HEK293T (cell line): ENCODE results near the gene ORC3.

ENCODE experiments used
- CTCF ChIA-PET: fragments of 350-600 bp; formaldehyde crosslinking; extraction: SDS; loops from one replicate; lab custom pipeline; 2021; ENCODE audit warnings: antibody characterized with exemption, inconsistent platforms; lab: Yijun Ruan, JAX
- POLR2A ChIA-PET: fragments of 350-600 bp; formaldehyde crosslinking; extraction: SDS; loops from one replicate; lab custom pipeline; 2020; ENCODE audit warnings: antibody characterized with exemption, inconsistent platforms; lab: Yijun Ruan, JAX
- DNase-seq: peaks from one replicate; pipeline ENCODE4 v3.0.0; 2012; ENCODE audit warnings: mixed read lengths; ENCODE audit errors: extremely low spot score
- ARNT ChIP-seq: fragments of 450-650 bp; IDR thresholded peaks from 2 replicates; pipeline ENCODE4 v1.6.1; 2017; ENCODE audit warnings: mild to moderate bottlenecking
- BHLHE40 ChIP-seq: fragments of 450-650 bp; IDR thresholded peaks from 2 replicates; pipeline ENCODE4 v1.6.1; 2016; ENCODE audit warnings: mild to moderate bottlenecking, moderate library complexity, borderline replicate concordance
- CTBP1 ChIP-seq: fragments of 450-650 bp; IDR thresholded peaks from 2 replicates; pipeline ENCODE4 v1.6.1; 2016; ENCODE audit warnings: borderline replicate concordance
- ELF4 ChIP-seq: fragments of 450-650 bp; IDR thresholded peaks from 2 replicates; pipeline ENCODE4 v1.6.1; 2017; ENCODE audit warnings: antibody characterized with exemption
- FOXA1 ChIP-seq: fragments of 450-650 bp; IDR thresholded peaks from 2 replicates; pipeline ENCODE4 v1.6.1; 2016; ENCODE audit warnings: mild to moderate bottlenecking
- FOXK2 ChIP-seq: fragments of 450-650 bp; IDR thresholded peaks from 2 replicates; pipeline ENCODE4 v1.6.1; 2016; ENCODE audit warnings: mild to moderate bottlenecking
- FOXM1 ChIP-seq: fragments of 450-650 bp; IDR thresholded peaks from 2 replicates; pipeline ENCODE4 v1.6.1; 2017; ENCODE audit warnings: mild to moderate bottlenecking, borderline replicate concordance
- HDGF ChIP-seq: fragments of 450-650 bp; IDR thresholded peaks from 2 replicates; pipeline ENCODE4 v1.6.1; 2017; ENCODE audit warnings: antibody characterized with exemption, borderline replicate concordance
- L3MBTL2 ChIP-seq: fragments of 450-650 bp; conservative IDR thresholded peaks from 2 replicates; pipeline ENCODE4 v1.6.1; 2016; ENCODE audit warnings: mild to moderate bottlenecking
- LEF1 ChIP-seq: fragments of 450-650 bp; IDR thresholded peaks from 2 replicates; pipeline ENCODE4 v1.6.1; 2017; ENCODE audit warnings: mild to moderate bottlenecking, borderline replicate concordance
- NFRKB ChIP-seq: fragments of 450-650 bp; IDR thresholded peaks from 2 replicates; pipeline ENCODE4 v1.6.1; 2016; ENCODE audit warnings: mild to moderate bottlenecking, moderate library complexity
- PKNOX1 ChIP-seq: fragments of 450-650 bp; IDR thresholded peaks from 2 replicates; pipeline ENCODE4 v1.6.1; 2016
- SP1 ChIP-seq: fragments of 450-650 bp; IDR thresholded peaks from 2 replicates; pipeline ENCODE4 v1.6.1; 2017
- SUZ12 ChIP-seq: fragments of 450-650 bp; IDR thresholded peaks from 2 replicates; pipeline ENCODE4 v1.6.1; 2016; ENCODE audit warnings: mild to moderate bottlenecking
- TARDBP ChIP-seq: fragments of 450-650 bp; IDR thresholded peaks from 2 replicates; pipeline ENCODE4 v1.6.1; 2016
- ZNF384 ChIP-seq: fragments of 450-650 bp; IDR thresholded peaks from 2 replicates; pipeline ENCODE4 v1.6.1; 2016

The ORC3 gene

GRCh38 chr6:87667032-87667431 lies 77.1 kb downstream of the ORC3 start:
- TF ChIP-seq TARDBP (no peak), ELF4 (no peak), SUZ12 (no peak), ZNF384 (no peak), L3MBTL2 (no peak), ARNT (no peak), HDGF (no peak), FOXA1 (no peak), BHLHE40 (no peak), FOXK2 (no peak), NFRKB (no peak)
- no peak for DNase-seq
- ChIA-PET CTCF (no interaction called here), POLR2A (no interaction called here)

DNA sequence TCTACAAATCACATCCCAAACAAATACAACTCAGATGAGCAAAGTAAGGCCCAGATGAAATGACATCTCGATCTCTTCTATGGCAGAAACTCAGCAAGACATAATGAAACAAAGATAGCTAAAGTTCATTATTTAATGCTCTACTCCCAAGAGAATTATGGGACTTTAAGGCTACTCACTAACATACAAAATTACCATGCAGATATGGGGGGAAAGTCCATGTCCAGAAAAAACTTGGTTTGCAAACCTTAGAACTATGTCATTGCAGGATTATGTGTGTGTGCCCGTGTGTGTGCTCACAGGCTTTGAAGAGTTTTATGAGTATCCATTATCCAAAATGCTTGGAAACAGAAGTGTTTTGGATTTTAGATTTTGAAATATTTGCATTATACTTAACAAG lies 78.1 kb downstream of the ORC3 start:
- ChIA-PET POLR2A (interaction anchor here (1.6 kb wide), 1 partner anchor 11 kb away, joined by 5 read pairs; no protein-coding TSS in a partner anchor), CTCF (no interaction called here)
- TF ChIP-seq CTBP1 (no peak), SP1 (no peak), ARNT (no peak), PKNOX1 (no peak), NFRKB (no peak), SUZ12 (no peak), ELF4 (no peak), FOXA1 (no peak), TARDBP (no peak), FOXK2 (no peak), FOXM1 (no peak), ZNF384 (no peak), LEF1 (no peak), BHLHE40 (no peak), HDGF (no peak)
- DNase-seq, result no peak

GRCh38 chr6:87669051-87669450 lies 79.1 kb downstream of the ORC3 start:
- ChIA-PET POLR2A (interaction anchor here (1.6 kb wide), 1 partner anchor 10 kb away, joined by 5 read pairs; no protein-coding TSS in a partner anchor), CTCF (no interaction called here)
- no peak for DNase-seq
- TF ChIP-seq FOXA1, result no peak
- TF ChIP-seq ZNF384, result no peak
- TF ChIP-seq LEF1, result no peak
- no peak for TF ChIP-seq FOXM1
- no peak for TF ChIP-seq PKNOX1
- TF ChIP-seq CTBP1, result no peak
- no peak for TF ChIP-seq L3MBTL2
- no peak for TF ChIP-seq SP1
- no peak for TF ChIP-seq ARNT
- no peak for TF ChIP-seq HDGF
- no peak for TF ChIP-seq SUZ12
- no peak for TF ChIP-seq NFRKB
- TF ChIP-seq TARDBP, result no peak
- TF ChIP-seq FOXK2, result no peak
- TF ChIP-seq ELF4, result no peak
- no peak for TF ChIP-seq BHLHE40

DNA sequence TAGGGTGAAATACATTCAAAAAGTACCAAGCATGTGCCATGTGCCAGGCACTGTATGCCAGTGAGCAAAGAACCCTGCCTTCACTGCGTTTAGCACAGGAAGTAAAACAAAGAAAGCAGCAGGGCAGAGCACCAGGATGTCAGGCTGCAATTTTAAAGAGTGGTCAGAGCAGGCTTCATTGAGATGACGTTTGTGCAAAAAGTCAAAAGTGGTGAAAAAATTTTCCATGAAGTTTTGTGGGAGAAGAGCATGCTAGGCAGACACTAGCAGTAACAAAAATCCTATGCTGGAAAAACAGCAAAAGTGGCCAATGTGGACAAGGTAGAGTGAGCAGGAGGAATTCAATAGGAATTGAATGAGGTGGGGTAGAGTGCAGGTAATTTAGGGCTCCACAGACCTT lies 80.8 kb downstream of the ORC3 start:
- ChIA-PET CTCF (no interaction called here), POLR2A (no interaction called here)
- DNase-seq, result no peak
- TF ChIP-seq SP1 (no peak), BHLHE40 (no peak), FOXK2 (no peak), PKNOX1 (no peak), ARNT (no peak), L3MBTL2 (no peak), LEF1 (no peak), NFRKB (no peak), HDGF (no peak), ELF4 (no peak)

GRCh38 chr6:87671555-87672029 lies 81.7 kb downstream of the ORC3 start:
- DNase-seq, result no peak
- ChIA-PET CTCF (no interaction called here), POLR2A (no interaction called here)
- no peak for TF ChIP-seq NFRKB
- no peak for TF ChIP-seq ARNT
- TF ChIP-seq FOXK2, result no peak
- no peak for TF ChIP-seq TARDBP
- TF ChIP-seq FOXA1, result no peak
- TF ChIP-seq CTBP1, result no peak
- TF ChIP-seq PKNOX1, result no peak
- no peak for TF ChIP-seq BHLHE40
- TF ChIP-seq L3MBTL2, result no peak
- TF ChIP-seq SUZ12, result no peak
- TF ChIP-seq LEF1, result no peak
- no peak for TF ChIP-seq HDGF
- no peak for TF ChIP-seq SP1
- no peak for TF ChIP-seq ELF4
- TF ChIP-seq ZNF384, result no peak
- no peak for TF ChIP-seq FOXM1
